Retinal pigment epithelial cell (primary cell): Measurements from ENCODE around the gene ACTRT3.

Source experiments
- DNase-seq: peaks from one replicate; pipeline ENCODE4 v3.0.0-alpha.2; 2010; ENCODE audit warnings: low read depth
- H3K4me3 ChIP-seq: 2 replicates; pipeline ENCODE4 v1.5.1; 2011; ENCODE audit warnings: mild to moderate bottlenecking, low read length, control low read depth, moderate library complexity
- TF ChIP-seq, protein P1 (sequence below): conservative IDR thresholded peaks from 2 replicates; pipeline ENCODE4 v1.5.1; 2011; ENCODE audit warnings: low read depth, low read length, control low read depth, inconsistent platforms

Gene ACTRT3

DNA sequence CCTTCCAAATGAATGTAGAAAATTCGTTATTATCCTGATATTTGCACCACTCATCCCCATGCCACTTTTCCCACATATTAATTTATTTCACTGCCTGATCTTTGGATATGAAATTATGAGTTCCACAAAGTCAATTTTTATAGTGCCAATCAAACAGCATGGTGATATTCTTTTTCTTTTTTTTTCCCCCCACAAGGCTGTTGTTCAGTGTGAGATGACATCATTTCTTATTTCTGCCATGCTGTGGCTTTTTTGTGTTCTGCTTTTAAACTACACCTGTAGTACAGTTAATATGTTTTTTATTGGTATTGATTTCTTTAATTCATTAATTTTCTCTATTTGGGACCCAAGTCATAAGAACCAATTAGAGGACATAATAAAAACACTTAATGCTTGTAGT lies 18.4 kb upstream of the ACTRT3 start:
- H3K4me3 ChIP-seq: no peak overlapping the region
- TF ChIP-seq, protein P1, sequence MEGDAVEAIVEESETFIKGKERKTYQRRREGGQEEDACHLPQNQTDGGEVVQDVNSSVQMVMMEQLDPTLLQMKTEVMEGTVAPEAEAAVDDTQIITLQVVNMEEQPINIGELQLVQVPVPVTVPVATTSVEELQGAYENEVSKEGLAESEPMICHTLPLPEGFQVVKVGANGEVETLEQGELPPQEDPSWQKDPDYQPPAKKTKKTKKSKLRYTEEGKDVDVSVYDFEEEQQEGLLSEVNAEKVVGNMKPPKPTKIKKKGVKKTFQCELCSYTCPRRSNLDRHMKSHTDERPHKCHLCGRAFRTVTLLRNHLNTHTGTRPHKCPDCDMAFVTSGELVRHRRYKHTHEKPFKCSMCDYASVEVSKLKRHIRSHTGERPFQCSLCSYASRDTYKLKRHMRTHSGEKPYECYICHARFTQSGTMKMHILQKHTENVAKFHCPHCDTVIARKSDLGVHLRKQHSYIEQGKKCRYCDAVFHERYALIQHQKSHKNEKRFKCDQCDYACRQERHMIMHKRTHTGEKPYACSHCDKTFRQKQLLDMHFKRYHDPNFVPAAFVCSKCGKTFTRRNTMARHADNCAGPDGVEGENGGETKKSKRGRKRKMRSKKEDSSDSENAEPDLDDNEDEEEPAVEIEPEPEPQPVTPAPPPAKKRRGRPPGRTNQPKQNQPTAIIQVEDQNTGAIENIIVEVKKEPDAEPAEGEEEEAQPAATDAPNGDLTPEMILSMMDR: no peak
- no peak for DNase-seq

DNA sequence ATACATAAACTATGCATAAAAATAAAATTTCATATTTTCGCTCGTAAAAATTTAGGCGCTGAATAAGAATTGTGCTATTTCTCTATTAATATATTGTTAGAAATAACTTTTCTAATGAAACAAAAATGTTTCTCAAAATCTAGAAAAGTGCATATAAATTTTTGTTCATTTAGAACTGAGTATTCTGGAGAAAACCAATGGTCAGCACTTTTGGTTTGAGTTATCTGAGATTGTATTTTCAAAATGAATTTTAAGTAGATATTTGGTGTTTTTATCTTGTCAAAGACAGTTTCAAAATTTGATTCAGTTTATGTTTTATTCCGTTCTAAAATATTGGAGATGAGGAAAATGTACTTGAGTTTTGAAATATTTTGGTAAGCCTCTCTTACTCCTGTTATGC lies 17.8 kb upstream of the ACTRT3 start:
- no peak for DNase-seq
- TF ChIP-seq, protein P1: no peak
- H3K4me3 ChIP-seq: no peak overlapping the region

DNA sequence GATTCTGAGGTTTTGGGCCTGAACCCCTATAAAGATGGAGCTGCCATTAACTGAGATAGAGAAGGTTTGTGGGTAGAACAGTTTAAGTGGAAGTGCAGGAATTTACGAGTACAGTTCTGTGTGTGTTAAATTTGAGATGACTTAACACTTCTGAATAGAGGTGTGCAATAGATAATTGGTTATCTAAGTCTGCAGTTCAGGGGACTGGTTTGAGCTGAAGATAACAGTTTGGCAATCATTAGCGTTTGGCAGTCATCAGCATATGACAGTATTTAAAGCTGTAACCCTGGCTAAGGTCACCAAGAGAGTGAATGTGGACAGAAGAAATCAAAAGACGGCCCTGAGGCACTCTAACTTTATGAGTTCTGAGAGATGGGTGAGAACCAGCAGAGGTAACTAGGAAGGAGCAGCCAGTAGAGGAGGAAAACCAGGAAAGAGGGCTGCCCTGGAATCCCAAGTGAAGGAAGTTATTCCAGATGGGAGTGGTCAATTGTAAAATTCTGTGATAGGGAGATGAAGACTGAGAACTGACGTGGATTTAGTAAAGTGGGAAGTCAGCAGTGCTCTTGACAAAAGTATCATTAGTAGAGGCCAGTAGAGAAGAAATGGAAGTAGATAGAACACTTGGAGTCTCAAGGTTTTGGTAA lies 12.0 kb upstream of the ACTRT3 start:
- TF ChIP-seq, protein P1: no peak
- no peak for DNase-seq
- no peak overlapping the region for H3K4me3 ChIP-seq

DNA sequence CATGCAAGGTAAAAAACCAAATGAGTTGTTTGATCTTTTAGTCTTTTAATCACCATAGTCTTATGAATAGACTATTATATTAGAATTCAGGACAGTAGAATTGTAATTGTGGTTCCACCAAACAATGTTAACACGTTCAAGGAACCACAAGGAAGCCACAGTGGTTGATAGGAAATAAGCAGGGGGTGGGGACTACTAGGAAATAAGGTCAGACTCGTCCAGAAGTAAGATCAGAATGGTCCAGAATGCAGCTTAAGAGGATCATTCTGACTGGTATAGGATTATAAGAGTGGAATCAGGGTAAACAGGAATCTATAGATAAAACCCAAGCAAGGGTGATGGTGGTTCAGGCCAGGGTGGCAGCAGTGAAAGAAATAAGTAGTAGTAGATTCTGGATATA lies 11.4 kb upstream of the ACTRT3 start:
- H3K4me3 ChIP-seq: no peak overlapping the region
- TF ChIP-seq, protein P1: no peak
- no peak for DNase-seq

DNA sequence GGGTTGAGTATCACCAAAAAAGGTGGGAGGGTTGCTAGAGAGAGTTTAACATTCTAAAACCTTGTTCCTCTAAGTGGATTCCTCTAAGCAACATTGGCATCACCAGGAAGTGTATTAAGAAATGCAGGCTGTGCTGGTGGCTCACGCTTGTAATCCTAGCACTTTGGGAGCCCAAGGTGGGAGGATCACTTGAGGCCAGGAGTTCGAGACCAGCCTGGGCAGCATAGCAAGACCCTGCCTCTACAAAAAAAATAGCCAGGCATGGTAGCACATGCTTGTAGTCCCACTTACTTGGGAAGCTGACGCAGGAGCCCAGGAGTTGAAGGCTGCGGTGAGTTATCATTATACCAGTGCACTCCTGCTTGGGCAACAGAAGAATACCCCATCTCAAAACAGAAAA lies 8.5 kb upstream of the ACTRT3 start:
- DNase-seq: no peak
- H3K4me3 ChIP-seq: no peak overlapping the region
- TF ChIP-seq, protein P1: no peak

DNA sequence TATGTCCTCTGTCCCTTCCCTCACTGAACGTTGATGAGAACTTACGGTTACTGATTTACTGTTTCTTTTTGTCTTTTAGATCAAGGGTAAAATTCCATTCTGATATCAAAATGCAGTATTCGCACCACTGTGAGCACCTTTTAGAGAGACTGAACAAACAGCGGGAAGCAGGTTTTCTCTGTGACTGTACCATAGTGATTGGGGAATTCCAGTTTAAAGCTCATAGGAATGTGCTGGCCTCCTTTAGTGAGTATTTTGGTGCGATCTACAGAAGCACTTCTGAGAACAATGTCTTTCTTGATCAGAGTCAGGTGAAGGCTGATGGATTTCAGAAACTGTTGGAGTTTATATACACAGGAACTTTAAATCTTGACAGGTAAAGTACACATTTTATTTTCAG lies 4.8 kb upstream of the ACTRT3 start:
- peak overlapping the region; percentile 97 for H3K4me3 ChIP-seq
- TF ChIP-seq, protein P1: no peak
- DNase-seq: no peak
